HL-60/S4 (cell line): ENCODE measurements around the gene MTREX.

Source experiments
- in situ Hi-C: fragments of 300-500 bp; cut with MboI; formaldehyde crosslinking; loops from 2 replicates; pipeline ENCODE4 v1.14.3; 2022; ENCODE audit warnings: low sequenced_read_pairs

The MTREX gene

GRCh38 chr5:55324815-55325418, 17.1 kb downstream of the MTREX start:
- in situ Hi-C loops = no loop called here

GRCh38 chr5:55325621-55326020, 17.8 kb downstream of the MTREX start:
- in situ Hi-C loops = no loop called here

- in situ Hi-C loops = no loop called here
Measured at GRCh38 chr5:55327281-55327680, 19.5 kb downstream of the MTREX start.

GRCh38 chr5:55331321-55331720, 23.5 kb downstream of the MTREX start:
- in situ Hi-C loops = no loop called here

GRCh38 chr5:55333017-55333416, 25.2 kb downstream of the MTREX start:
- in situ Hi-C loops = no loop called here

GRCh38 chr5:55333811-55334210, 26.0 kb downstream of the MTREX start:
- in situ Hi-C loops = no loop called here

- in situ Hi-C loops = no loop called here
Measured at GRCh38 chr5:55338092-55338613, 30.4 kb downstream of the MTREX start.

- in situ Hi-C loops = no loop called here
Measured at GRCh38 chr5:55338810-55339243, 31.0 kb downstream of the MTREX start.

GRCh38 chr5:55343107-55343506, 35.3 kb downstream of the MTREX start:
- in situ Hi-C loops = no loop called here

- in situ Hi-C loops = no loop called here
Measured at GRCh38 chr5:55343609-55344008, 35.8 kb downstream of the MTREX start.

GRCh38 chr5:55344392-55344992, 36.7 kb downstream of the MTREX start:
- in situ Hi-C loops = no loop called here

GRCh38 chr5:55345327-55345726, 37.5 kb downstream of the MTREX start:
- in situ Hi-C loops = no loop called here

- in situ Hi-C loops = no loop called here
Measured at GRCh38 chr5:55347786-55348185, 40.0 kb downstream of the MTREX start.

GRCh38 chr5:55350754-55351153, 43.0 kb downstream of the MTREX start:
- in situ Hi-C loops = no loop called here

GRCh38 chr5:55356896-55357295, 49.1 kb downstream of the MTREX start:
- in situ Hi-C loops = no loop called here

GRCh38 chr5:55360190-55360589, 52.4 kb downstream of the MTREX start:
- in situ Hi-C loops = no loop called here

- in situ Hi-C loops = no loop called here
Measured at GRCh38 chr5:55363856-55364255, 56.1 kb downstream of the MTREX start.

- in situ Hi-C loops = no loop called here
Measured at GRCh38 chr5:55364537-55365055, 56.8 kb downstream of the MTREX start.

- in situ Hi-C loops = no loop called here
Measured at GRCh38 chr5:55370291-55370925, 62.6 kb downstream of the MTREX start.

- in situ Hi-C loops = no loop called here
Measured at GRCh38 chr5:55371145-55371544, 63.4 kb downstream of the MTREX start.

- in situ Hi-C loops = no loop called here
Measured at GRCh38 chr5:55372130-55372925, 64.5 kb downstream of the MTREX start.
